HepG2 (cell line): ENCODE results near the gene CCND1. TPM values are rescaled to one million over a fixed set of nuclear protein-coding genes. Genes with fewer than 3 reads are reported as not detected.
A peak's percentile ranks its signal among the peaks of the same experiment; 100 is the strongest.

ENCODE experiments used
- ATAC-seq: fragments of 200-7000 bp; cut with Tn5 transposase; 3 replicates; pipeline ENCODE4 v1.9.1; 2020; ENCODE audit warnings: mild to moderate bottlenecking, moderate library complexity
- BruUV-seq: library from RNA; stranded (reverse); fragments of 400-500 nt; replicated peaks from 2 replicates; lab custom pipeline; 2021; lab: Mats Ljungman, UMichigan
- CTCF ChIA-PET: fragments of 300-600 bp; formaldehyde crosslinking; extraction: SDS; loops from one replicate; lab custom pipeline; 2021; ENCODE audit warnings: low total read pairs, inconsistent platforms, low intra/inter-chr PET ratio; lab: Yijun Ruan, JAX
- POLR2A ChIA-PET: fragments of 350-600 bp; sonication (Branson Sonifier 250); formaldehyde crosslinking; loops from one replicate; lab custom pipeline; 2020; ENCODE audit warnings: antibody characterized with exemption, inconsistent platforms; lab: Yijun Ruan, JAX
- DNase-seq: peaks from one replicate; pipeline ENCODE4 v3.0.0-alpha.2; 2015; ENCODE audit warnings: low spot score
- FAIRE-seq: peaks from 3 replicates; lab custom pipeline; 2011; peaks lifted over from hg19 to GRCh38; lab: Jason Lieb, UNC
- H2AFZ ChIP-seq: one replicate; pipeline ENCODE4 v1.6.1; 2011; ENCODE audit warnings: low read length, inconsistent platforms
- H3K27ac ChIP-seq: fragments of 300-600 bp; 3 replicates; pipeline ENCODE4 v1.8.0; 2011; ENCODE audit warnings: mixed run types, mild to moderate bottlenecking, mixed read lengths, low read length, inconsistent platforms; ENCODE audit not compliant: insufficient read depth; ENCODE audit errors: extremely low read length
- H3K27me3 ChIP-seq, 2 experiments: fragments of 200-600 bp in 1 of 2; 2 replicates in 1 of 2; 3 replicates in 1 of 2; pipeline versions ENCODE4 v1.6.0 to v1.8.0; 2011; ENCODE audit warnings: low read length in 2 of 2, mild to moderate bottlenecking in 2 of 2, moderate library complexity in 2 of 2, inconsistent platforms in 1 of 2; ENCODE audit not compliant: insufficient read depth in 2 of 2, control insufficient read depth in 1 of 2
- H3K36me3 ChIP-seq, 2 experiments: fragments of 200-600 bp in 1 of 2; replicated peaks in 1 of 2; 2 replicates in 1 of 2; 3 replicates in 1 of 2; pipeline versions ENCODE4 v1.5.1 to v1.8.0; 2011; ENCODE audit warnings: low read length in 2 of 2, inconsistent platforms in 1 of 2; ENCODE audit not compliant: insufficient read depth in 2 of 2, control insufficient read depth in 1 of 2
- H3K4me1 ChIP-seq: 2 replicates; pipeline ENCODE4 v1.5.1; 2012; ENCODE audit warnings: low read length, inconsistent platforms; ENCODE audit not compliant: insufficient read depth
- H3K4me2 ChIP-seq: 2 replicates; pipeline ENCODE4 v1.6.0; 2011; ENCODE audit warnings: low read depth, low read length, inconsistent platforms
- H3K4me3 ChIP-seq, 3 experiments: fragments of 200-600 bp in 1 of 3; sonication (generic), shearing (Covaris generic) in 1 of 3; replicated peaks in 1 of 3; 2 replicates each; pipeline ENCODE4 v1.5.1; 2011 to 2016; ENCODE audit warnings: low read length in 3 of 3, inconsistent platforms in 2 of 3, low read depth in 2 of 3, mild to moderate bottlenecking in 2 of 3, control low read depth in 1 of 3, mixed read lengths in 1 of 3; ENCODE audit not compliant: insufficient read depth in 1 of 3
- H3K79me2 ChIP-seq: one replicate; pipeline ENCODE4 v1.6.1; 2011; ENCODE audit warnings: low read length, inconsistent platforms; ENCODE audit not compliant: insufficient read depth
- H3K9ac ChIP-seq: 2 replicates; pipeline ENCODE4 v1.6.0; 2011; ENCODE audit warnings: mild to moderate bottlenecking, low read depth, low read length, inconsistent platforms; ENCODE audit not compliant: insufficient read depth
- H3K9me3 ChIP-seq: 2 replicates; pipeline ENCODE4 v1.5.1; 2012; ENCODE audit warnings: mild to moderate bottlenecking, low read length
- H4K20me1 ChIP-seq: 2 replicates; pipeline ENCODE4 v1.6.0; 2011; ENCODE audit warnings: inconsistent platforms, mild to moderate bottlenecking, low read length, moderate library complexity; ENCODE audit not compliant: insufficient read depth
- AHR ChIP-seq: IDR thresholded peaks from 2 replicates; pipeline ENCODE4 v1.6.1; 2018; ENCODE audit warnings: missing genetic modification reagents, missing compliant biosample characterization
- ATF7 ChIP-seq, 2 experiments: fragments of 450-650 bp in 1 of 2; sonication (generic) in 1 of 2; formaldehyde crosslinking in 1 of 2; IDR thresholded peaks; 2 replicates each; pipeline versions ENCODE4 v1.4.0 to v1.6.1; 2016 to 2020; ENCODE audit warnings: antibody characterized with exemption in 1 of 2, mild to moderate bottlenecking in 1 of 2, missing genetic modification reagents in 1 of 2
- CBFB ChIP-seq: sonication (generic); formaldehyde crosslinking; IDR thresholded peaks from 2 replicates; pipeline ENCODE4 v1.4.0; 2020; ENCODE audit warnings: missing genetic modification reagents
- CREBL2 ChIP-seq: sonication (generic); formaldehyde crosslinking; IDR thresholded peaks from 2 replicates; pipeline ENCODE4 v1.8.1; 2023; ENCODE audit warnings: missing genetic modification reagents, mild to moderate bottlenecking, borderline replicate concordance
- GTF2F1 ChIP-seq: fragments of 150-350 bp; IDR thresholded peaks from 2 replicates; pipeline ENCODE4 v1.6.1; 2014; ENCODE audit warnings: low read length
- KDM5B ChIP-seq: sonication (generic); formaldehyde crosslinking; IDR thresholded peaks from 2 replicates; pipeline ENCODE4 v1.4.0; 2020; ENCODE audit warnings: missing genetic modification reagents, mild to moderate bottlenecking, borderline replicate concordance
- NFE2 ChIP-seq: sonication (generic); formaldehyde crosslinking; IDR thresholded peaks from 2 replicates; pipeline ENCODE4 v1.4.0; 2020; ENCODE audit warnings: missing genetic modification reagents
- RBM22 ChIP-seq: fragments of 200-400 bp; formaldehyde crosslinking; optimal IDR thresholded peaks from 2 replicates; pipeline ENCODE3; 2017; ENCODE audit warnings: mild to moderate bottlenecking, low read length, moderate library complexity
- ZEB1 ChIP-seq: IDR thresholded peaks from 2 replicates; pipeline ENCODE4 v1.6.1; 2012; ENCODE audit warnings: mild to moderate bottlenecking, low read depth, inconsistent platforms; ENCODE audit not compliant: insufficient replicate concordance
- ZMAT3 ChIP-seq: sonication (generic); formaldehyde crosslinking; conservative IDR thresholded peaks from 2 replicates; pipeline ENCODE4 v1.7.0; 2021; ENCODE audit warnings: missing genetic modification reagents
- ZNF354B ChIP-seq: sonication (generic); formaldehyde crosslinking; IDR thresholded peaks from 2 replicates; pipeline ENCODE4 v1.8.0; 2022; ENCODE audit warnings: mild to moderate bottlenecking, missing genetic modification reagents
- ZNF547 ChIP-seq: sonication (generic); formaldehyde crosslinking; IDR thresholded peaks from 2 replicates; pipeline ENCODE4 v1.5.1; 2020; ENCODE audit warnings: mild to moderate bottlenecking, missing genetic modification reagents
- ZNF644 ChIP-seq: IDR thresholded peaks from 2 replicates; pipeline ENCODE4 v1.6.1; 2016; ENCODE audit warnings: low read depth
- ZNF660 ChIP-seq: sonication (generic); formaldehyde crosslinking; IDR thresholded peaks from 2 replicates; pipeline ENCODE4 v1.5.1; 2020; ENCODE audit warnings: mild to moderate bottlenecking, low read depth, missing genetic modification reagents, borderline replicate concordance
- ZNF674 ChIP-seq: sonication (generic); formaldehyde crosslinking; IDR thresholded peaks from 2 replicates; pipeline ENCODE4 v1.5.0; 2020; ENCODE audit warnings: low read depth, mild to moderate bottlenecking, missing genetic modification reagents
- ZNF746 ChIP-seq: sonication (generic); formaldehyde crosslinking; IDR thresholded peaks from 2 replicates; pipeline ENCODE4 v1.8.0; 2022; ENCODE audit warnings: mild to moderate bottlenecking, missing genetic modification reagents
- WGBS: methylation state at CpG from one replicate; pipeline ENCODE4 v1.1.6; 2017; ENCODE audit warnings: low lambda C conversion rate; 5-methylcytosine and 5-hydroxymethylcytosine counted together
- in situ Hi-C: cut with HindIII; loops from 2 replicates; pipeline ENCODE4 v1.10.0; 2017; ENCODE audit warnings: low pct_unique_long_range_greater_than_20kb; ENCODE audit not compliant: extremely low pct_ligation_motif_present
- intact Hi-C: fragments of 100-400 bp; cut with micrococcal nuclease; formaldehyde crosslinking; loops from one replicate; pipeline ENCODE4 v1.10.0; 2022; ENCODE audit not compliant: unreplicated experiment
- polyA plus RNA-seq, 8 experiments: library from polyadenylated mRNA; depleted of rRNA in 3 of 8; stranded (reverse) in 7 of 8; unstranded in 1 of 8; fragments of >200 nt; fragmentation: Illumina TruSeq in 4 of 8; extraction: Trizol in 4 of 8; gene quantifications; 2 replicates each; pipeline versions ENCODE4 v1.2.1 to v1.2.3, GENCODE V29; 2011 to 2016; ENCODE audit warnings: low read depth in 4 of 8, missing spikeins in 1 of 8, mixed read lengths in 1 of 8; ENCODE audit not compliant: insufficient read depth in 1 of 8
- total RNA-seq, 5 experiments: library from RNA; depleted of rRNA; stranded (reverse); fragments of >200 nt; fragmentation: Illumina TruSeq; extraction: Trizol; gene quantifications; 2 replicates each; pipeline ENCODE4 v1.2.3, GENCODE V29; 2016; ENCODE audit warnings: low read depth in 1 of 5

The CCND1 gene
- total and polyA plus RNA-seq, 2 of the 13 experiments (the other 11 are each of a cell fraction or from before 2014, with no cell fraction given) = 107 to 136 TPM

DNA sequence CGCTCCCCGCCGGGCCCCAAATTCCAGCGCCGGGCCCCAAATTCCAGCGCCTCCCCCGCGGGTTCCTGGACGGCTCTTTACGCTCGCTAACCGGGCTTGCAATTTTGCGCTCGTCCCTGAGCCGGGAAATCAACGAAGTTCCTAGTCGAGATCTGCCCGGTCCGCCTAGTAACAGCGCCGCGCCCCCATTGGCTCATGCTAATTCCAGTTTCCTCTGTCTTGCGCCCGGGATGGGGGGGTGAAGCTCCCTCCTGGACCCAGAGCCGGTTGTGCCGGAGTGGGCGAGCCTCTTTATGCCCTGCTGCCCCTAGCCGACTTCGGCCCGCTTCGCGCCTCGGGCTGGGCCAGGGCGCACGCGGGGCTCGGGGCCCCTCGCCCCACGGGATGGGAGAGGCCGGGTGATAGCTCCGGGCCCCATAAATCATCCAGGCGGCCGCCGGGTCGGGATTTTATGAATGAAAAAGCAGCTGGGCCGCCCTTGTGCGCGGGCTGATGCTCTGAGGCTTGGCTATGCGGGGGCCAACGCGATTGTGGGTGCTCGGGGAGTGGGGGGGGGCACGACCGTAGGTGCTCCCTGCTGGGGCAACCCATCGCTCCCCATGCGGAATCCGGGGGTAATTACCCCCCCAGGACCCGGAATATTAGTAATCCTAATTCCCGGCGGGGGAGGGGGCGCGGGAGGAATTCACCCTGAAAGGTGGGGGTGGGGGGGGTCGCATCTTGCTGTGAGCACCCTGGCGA lies 1.8 kb upstream of the CCND1 start (continued):
- TF ChIP-seq ZNF674 (CRISPR knock-in tag) (no peak), CBFB (CRISPR knock-in tag) (no peak), CREBL2 (CRISPR knock-in tag) (no peak), ZMAT3 (no peak), ZEB1 (no peak), ATF7 (IDR thresholded peaks at IDR 0.05) (no peak), ATF7 (CRISPR knock-in tag; IDR thresholded peaks at IDR 0.05) (no peak), ZNF746 (CRISPR knock-in tag) (no peak), AHR (CRISPR knock-in tag) (no peak), ZNF660 (CRISPR knock-in tag) (no peak), ZNF644 (CRISPR knock-in tag) (no peak)
- TF ChIP-seq, all 625 proteins: peak for 129

GRCh38 chr11:69639831-69640230 lies 1.1 kb upstream of the CCND1 start:
- BruUV-seq = no TSS peak
- POLR2A ChIA-PET = interaction anchor here (1.2 to 1.9 kb wide), 7 partner anchors 15 to 143 kb away, joined by 3 to 9 read pairs (median 5); partner anchors contain the start of gene LTO1
- no peak for ATAC-seq
- CTCF ChIA-PET = no interaction called here
- Histone ChIP-seq H3K27ac (peak overlapping the region; percentile 77), H3K79me2 (peaks cover 23% of the 10 kb centered on the region), H3K4me3 (peak overlapping the region; percentile 64 to 99 (median 85)), H3K9me3 (no peaks in the 10 kb centered on the region), H3K4me2 (peak overlapping the region; percentile 99), H3K36me3 (peaks cover 9 to 11% of the 10 kb centered on the region in 2 experiments; a peak in 4 of 5 replicates), H3K27me3 (peaks cover 0 to 11% of the 10 kb centered on the region in 2 experiments; a peak in 2 of 5 replicates), H2AFZ (no peak overlapping the region), H3K4me1 (peaks cover 19% of the 10 kb centered on the region), H4K20me1 (peaks cover 19% of the 10 kb centered on the region), H3K9ac (peak overlapping the region; percentile 77)
- intact Hi-C loops (loop anchor here (2.0 to 10.0 kb wide), 6 partner anchors 63 to 535 kb away; no protein-coding TSS in a partner anchor), in situ Hi-C loops (loop anchor here (5.0 to 25.0 kb wide), 3 partner anchors 203 to 348 kb away; partner anchors contain the start of gene MYEOV)
- DNase-seq = no peak
- no peak for FAIRE-seq
- TF ChIP-seq KDM5B (CRISPR knock-in tag) (no peak), ZNF354B (CRISPR knock-in tag) (no peak), NFE2 (CRISPR knock-in tag) (no peak), GTF2F1 (no peak), ZNF547 (CRISPR knock-in tag) (no peak), RBM22 (no peak)
- under 1% methylated on average over 9 of the region's 9 CpGs for WGBS
